ENCODE measurements around the gene NPLOC4.
"Not testable (repeated sequence)": the region's sequence is repeated elsewhere in the genome, so short reads cannot be mapped to it uniquely, and the experiment has no call there.

NPLOC4 gene

GRCh38 chr17:81531998-81532404 lies 104.9 kb downstream of the NPLOC4 start:
- not testable (repeated sequence) for DNase-seq

DNA sequence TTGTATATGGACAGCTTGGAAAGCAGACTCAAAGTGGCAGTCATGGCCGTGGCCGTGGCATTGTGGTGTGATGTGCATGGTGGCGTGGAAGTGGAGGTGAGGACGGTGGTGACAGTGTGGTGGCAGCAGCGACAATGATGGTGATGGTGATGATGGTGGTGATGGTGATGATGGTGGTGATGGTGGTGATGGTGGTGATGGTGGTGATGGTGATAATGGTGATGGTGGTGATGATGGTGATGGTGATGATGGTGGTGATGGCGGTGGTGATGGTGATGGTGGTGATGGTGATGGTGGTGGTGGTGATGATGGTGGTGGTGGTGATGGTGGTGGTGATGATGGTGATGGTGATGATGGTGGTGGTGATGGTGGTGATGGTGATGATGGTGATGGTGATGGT lies 105.9 kb downstream of the NPLOC4 start:
- DNase-seq = not testable (repeated sequence)

- no peak for DNase-seq
Observed at GRCh38 chr17:81529437-81529803, 107.5 kb downstream of the NPLOC4 start.

DNA sequence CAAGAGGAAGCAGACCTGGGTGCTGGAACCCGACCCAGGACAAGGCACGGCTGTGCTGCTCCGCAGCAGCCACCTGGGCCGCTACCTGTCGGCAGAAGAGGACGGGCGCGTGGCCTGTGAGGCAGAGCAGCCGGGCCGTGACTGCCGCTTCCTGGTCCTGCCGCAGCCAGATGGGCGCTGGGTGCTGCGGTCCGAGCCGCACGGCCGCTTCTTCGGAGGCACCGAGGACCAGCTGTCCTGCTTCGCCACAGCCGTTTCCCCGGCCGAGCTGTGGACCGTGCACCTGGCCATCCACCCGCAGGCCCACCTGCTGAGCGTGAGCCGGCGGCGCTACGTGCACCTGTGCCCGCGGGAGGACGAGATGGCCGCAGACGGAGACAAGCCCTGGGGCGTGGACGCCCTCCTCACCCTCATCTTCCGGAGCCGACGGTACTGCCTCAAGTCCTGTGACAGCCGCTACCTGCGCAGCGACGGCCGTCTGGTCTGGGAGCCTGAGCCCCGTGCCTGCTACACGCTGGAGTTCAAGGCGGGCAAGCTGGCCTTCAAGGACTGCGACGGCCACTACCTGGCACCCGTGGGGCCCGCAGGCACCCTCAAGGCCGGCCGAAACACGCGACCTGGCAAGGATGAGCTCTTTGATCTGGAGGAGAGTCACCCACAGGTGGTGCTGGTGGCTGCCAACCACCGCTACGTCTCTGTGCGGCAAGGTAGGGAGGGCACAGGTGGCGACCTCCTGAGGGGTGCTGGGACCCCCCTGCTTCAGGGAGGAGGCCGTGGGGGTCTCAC lies 108.1 kb downstream of the NPLOC4 start:
- peak; percentile 87 for DNase-seq

GRCh38 chr17:81528384-81528650 lies 108.6 kb downstream of the NPLOC4 start:
- no peak for DNase-seq

DNA sequence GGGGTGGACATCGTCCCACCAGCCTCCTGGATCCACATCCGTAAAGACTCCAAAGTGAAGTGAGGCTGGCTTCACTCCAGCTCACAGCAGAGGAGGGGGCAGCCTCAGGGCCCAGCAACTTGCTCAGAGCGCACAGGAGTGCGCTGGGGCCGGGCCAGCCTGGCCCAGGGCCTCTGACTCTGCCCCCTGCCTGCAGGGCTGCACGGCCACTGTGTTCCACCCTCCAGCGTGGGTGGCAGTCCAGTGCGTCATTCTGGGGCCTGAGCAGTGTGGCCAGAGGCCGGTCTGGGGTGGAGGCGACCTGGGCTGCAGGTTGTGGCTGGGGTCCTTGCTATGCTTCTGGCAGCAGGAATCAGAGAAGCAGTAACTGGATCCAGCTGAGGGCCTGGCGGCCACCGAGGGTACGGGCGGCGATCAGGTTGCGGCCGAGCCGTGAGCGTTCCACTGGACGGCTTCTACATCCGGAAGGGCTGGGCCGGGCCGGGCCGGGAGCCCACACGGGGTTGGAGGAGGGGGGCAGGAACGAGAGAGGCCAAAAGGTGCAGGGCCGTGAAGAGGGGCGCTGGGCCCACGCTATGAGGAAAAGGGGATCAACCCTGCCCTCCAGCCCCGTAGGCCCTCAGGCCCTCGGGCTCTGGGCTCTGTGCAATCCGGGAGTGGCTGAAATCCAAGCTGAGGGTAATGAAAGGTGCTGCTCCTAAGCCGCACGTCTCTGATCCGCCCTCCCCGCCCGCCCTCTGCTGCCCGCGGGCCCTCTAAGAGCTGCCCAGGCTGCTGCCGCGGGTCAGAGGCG lies 109.1 kb downstream of the NPLOC4 start, which contains the start of gene FSCN2:
TSS of gene FSCN2 (plus strand) at position 787 of the 793 bp plus-strand sequence. CDS start 155 bp downstream, outside the sequence.
- no peak for DNase-seq

- no peak for DNase-seq
Observed at GRCh38 chr17:81526662-81527571, 110.0 kb downstream of the NPLOC4 start.

GRCh38 chr17:81524865-81525159 lies 112.1 kb downstream of the NPLOC4 start:
- no peak for DNase-seq

DNA sequence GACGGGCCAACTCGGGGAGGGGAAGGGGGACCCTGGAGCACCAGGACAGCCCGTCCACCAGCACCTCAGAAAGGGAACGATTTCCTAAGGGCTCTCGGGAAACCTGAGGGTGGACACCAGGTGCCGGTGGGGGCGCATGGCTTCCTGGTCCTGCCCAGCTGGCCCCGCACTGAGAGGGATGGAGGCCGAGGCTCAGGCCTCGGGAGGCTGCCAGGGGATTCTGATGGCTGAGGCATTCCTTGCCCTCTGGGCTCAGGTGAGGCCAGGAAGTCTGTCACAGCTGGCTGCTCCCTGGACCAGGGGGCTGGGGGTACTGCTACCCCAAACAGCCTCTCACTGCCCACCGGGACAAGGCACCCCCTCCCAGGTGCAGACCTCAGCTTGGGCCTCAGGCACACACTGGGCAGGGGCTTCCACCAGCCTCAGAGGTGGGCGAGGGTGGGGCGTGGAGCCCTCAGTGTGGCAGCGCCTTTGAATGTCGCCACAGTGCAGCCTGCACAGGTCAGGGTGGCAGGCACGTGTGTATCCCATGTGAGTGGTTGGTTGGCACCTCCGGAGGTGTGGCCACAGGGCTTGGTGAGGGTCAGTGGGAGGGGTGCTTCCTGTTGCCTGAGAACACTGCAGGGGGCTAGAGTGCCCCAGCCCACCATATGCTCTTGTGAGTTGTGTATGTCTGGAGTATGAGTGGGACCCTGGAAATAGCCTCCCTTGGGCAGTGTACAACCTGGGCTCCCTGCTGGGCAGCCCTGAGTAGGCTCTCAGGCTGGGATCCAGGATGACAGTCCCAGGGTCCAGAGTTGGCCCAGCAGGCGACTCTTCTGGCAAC lies 112.7 kb downstream of the NPLOC4 start:
- DNase-seq = no peak

DNA sequence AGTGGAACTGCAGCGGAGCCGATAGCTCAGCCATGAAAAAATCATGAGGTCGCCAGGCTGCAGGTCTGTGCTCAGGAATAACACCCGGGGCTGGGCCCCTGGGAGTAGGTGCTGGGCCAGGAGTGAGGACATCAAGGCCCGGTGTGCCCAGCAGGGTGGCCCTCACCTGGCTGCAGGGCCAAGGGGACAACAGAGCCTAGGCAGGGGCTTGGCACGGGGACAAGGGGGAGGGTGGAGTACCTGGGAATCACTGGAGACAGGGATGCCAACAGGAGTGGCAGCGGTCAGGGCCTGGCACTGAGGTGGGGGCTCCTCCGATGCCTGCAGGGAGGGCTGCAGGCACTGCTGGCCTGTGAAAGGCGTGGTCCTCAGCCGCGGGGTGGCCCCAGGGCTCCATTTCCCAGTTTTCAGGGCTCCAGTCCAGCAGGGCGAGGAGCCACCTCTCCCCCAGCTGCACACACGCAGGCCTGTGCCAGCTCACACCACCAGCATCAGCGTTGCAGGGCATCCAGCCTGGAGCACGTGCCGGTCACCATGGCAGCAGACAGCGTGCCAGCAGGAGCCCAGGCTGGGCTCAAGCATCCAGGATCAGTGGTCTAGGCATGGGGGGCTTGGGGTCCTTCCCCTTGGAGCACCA lies 113.4 kb downstream of the NPLOC4 start:
- no peak for DNase-seq

DNA sequence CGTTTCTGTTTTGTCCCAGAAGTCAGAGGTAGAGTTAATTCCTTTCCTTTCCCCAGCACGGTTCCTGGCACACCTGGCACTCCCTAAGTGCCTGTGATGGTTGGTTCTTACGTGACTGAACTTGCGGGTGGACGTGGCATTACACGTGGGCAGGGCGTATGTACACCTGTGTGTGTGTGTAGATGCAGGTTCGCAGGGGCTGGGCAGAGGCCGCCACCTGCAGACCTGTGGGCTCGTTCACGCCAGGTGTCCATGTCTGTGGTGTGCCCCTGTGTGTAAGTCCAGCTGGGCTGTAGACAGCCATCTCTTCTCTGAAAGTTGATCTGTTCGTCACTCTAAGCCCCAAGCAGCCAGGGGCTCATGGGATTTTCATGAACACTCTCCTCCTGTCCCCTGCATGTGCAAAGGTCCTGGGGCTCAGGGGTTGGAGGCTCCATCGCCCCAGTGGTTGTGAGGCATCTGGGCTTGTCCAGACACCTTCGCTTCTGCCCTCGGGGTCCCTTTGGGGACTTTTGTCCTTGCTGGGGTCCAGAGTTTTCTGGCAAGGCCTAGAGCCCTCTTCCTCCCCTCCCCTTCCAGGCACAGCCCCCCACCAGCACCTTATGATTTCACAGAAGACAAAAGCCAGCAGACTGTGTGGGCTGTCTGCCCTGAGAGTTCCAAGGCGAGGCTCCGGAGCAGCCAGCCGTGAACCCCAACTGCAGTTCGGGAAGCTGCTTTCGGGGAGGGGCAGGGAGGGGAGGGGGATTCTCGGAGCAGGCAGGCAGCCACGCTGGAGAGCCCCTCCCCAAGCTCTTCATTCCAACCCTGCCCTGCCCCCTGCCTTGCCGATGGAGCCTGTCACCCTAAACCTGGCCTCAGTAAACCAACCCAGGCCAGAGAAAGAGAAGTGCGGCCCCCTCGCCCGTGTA lies 114.2 kb downstream of the NPLOC4 start:
- no peak for DNase-seq

DNA sequence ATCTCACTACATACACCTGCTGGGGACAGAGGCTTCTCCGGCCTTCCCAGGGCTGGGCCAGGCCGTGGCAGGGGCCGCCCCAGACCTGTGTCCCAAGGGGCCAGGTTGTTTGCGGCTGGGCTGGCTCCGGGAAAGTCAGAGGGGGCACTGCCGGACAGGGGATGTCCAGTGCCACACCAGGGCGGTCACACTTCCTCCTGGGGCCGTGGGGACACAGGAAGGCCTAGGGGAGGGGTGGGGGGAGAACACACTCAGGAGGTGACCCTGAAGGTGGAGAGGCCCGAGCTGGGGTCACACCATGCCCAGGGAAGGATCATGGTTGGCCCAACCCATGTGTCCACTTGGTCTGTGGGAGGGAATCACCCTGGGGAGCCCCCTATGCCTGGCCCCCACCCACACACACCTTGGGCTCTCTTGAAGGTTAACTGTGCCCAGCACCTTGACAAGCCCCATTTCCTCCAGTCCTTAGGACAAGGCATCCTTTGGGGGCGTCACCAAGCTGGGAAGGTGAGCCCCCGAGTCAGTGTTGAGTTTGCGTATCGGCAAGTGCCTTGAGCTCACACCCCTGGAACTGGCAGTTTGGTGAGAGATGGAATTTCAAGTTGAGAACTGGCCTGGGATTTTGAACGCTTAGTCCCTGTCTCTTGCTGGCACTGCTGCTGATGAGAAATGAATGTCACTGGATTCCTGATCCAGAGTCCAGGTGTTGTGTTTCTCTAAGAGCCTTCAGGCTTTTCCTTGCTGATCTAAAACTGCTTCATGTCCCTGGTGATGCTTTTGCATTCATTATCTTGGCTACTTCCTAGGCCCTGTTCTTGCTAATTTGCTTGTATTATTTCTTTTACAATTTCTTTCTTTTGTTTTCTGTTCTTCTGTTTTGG lies 116.7 kb downstream of the NPLOC4 start:
- DNase-seq = no peak

- peak; percentile 72 for DNase-seq
Observed at GRCh38 chr17:81519284-81520020, 117.5 kb downstream of the NPLOC4 start.

- DNase-seq = peak; percentile 44
Observed at GRCh38 chr17:81518785-81519283, 118.1 kb downstream of the NPLOC4 start.

DNA sequence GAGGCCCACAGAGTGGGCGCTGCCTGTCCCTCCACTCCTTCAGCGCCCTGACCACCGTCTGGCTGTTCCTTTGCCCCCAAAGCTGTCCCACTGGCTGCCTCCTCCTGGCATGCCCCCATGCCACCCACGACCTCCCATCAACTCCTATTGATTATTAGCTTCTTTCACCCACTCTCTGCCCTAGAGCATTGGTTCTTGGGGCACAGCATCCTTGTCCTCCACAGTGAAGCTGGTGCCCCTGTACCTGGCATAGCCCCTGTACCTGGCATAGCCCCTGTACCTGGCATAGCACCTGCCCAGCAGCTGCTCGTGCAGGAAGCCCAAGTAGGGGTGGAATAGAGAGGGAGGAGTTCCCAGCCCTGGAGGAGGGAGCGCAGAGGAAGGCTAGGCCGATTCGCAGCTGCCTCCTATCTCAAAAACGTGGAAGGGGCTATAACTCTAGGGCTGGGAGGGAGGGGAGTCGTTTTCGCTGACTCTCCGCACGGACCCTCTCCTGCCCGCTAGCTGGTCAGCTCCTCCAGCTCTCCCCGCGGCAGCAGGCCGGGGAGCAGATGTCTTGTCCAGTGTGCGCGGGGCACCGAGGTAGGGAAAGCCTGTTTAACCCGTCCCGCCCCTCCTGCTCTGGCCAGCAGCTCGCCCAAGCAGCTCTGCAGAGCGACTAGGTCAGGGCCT lies 118.7 kb downstream of the NPLOC4 start:
- peak; percentile 21 for DNase-seq

DNA sequence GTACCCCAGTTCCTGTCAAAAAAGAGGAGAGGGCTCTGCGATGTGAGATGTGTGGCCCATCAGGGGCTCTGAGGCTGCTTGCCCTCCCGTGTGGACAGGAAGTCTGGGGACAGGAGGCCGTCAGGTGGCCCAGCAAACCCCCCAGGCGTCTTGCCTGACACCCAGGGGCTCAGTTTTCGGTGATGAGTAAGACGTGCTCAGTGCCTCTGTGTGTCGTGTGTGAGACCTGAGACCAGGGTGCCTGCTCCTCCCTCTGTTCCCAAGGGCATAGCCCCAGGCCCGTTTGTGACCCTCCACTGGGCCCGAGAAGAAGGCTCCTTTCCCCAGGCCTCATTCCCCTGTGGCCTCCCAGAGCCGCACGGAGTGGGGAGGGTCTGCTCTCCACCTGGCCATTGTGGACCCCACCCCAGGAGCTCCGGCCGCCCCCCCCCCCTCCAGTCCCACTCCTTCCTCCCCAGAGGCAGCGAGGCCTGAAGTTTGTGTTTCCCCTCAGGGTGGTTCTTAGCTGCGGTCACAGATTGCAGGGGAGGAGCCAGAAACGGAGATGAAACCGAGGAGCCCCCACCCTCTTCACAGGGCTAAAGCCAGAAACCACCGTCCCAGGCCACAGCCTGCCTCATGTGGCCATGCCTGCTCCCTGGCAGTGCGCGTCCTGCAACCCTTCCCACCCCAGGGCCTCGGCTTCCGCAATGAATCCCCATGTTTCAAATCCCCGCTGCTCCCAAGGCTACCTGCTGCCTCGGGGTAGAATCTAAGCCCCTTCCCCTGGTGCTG lies 119.4 kb downstream of the NPLOC4 start:
- no peak for DNase-seq

DNA sequence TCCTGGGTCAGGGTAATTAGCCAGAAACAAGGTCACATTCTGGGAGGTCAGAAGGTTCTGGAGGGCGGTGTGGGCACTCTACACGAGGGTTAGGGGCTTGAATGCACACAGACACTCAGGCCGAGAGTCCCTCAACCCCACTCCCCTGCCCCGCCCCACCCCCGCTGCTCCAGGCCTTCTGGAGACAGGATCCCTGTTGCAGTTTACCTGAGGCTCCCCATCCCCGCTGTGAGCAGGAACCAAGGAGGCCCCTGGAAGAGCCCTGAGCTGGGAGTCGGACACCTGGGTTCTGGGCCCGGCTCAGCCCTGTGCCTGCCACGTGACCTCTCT lies 119.9 kb downstream of the NPLOC4 start:
- no peak for DNase-seq

DNA sequence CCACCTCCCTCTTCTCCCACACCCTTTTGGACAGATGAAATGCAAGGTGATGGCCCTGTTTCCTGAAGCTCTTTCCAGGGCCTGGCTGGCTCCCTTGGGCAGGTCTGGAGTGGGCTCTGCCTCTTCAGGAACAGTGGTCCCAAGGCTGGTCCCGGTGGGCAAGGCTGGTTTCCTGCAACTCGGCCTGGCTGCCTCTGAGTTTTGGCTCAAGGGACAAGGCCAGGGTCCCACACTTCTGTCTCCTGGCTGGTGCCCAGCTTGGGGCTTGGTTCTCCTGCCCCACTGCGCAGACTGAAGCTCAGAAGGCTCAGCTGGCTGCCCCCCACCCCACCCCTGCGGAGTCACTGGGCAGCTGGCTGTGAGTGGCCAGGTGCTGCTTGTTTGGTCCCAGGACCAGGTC lies 120.5 kb downstream of the NPLOC4 start:
- no peak for DNase-seq
